ENCODE measurements around the gene SH2D5. TPM values are rescaled to one million over a fixed set of nuclear protein-coding genes. Genes with fewer than 3 reads are reported as not detected.

SH2D5 gene
- total and polyA plus RNA-seq, 2 donors (not counting 3 experiments of a cell fraction or from before 2014, with no cell fraction given), result 0.23 to 1.0 TPM

DNA sequence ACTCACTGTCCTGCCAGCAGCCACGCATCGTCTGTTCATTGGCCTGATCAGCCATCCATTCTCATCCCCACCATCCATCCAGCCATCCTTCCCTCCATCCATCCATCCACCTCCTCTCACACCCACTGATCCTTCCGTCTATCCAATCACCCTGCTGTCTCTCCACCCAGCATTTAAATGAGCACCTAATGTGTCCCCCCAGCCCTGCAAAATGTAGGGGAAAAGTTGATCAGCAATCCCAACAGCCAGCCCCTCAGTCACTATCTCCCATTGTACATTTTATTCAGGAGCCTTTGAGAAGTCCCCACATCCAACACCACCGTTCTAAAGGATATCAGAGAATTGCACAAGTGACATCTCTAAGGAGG is 60.3 kb downstream of the SH2D5 start:
- dilution Hi-C loops (cut with MboI; ENCODE audit: extremely low pct_ligation_motif_present, low sequenced_read_pairs), result no loop called here
- H3K27ac ChIP-seq (ENCODE audit: insufficient read depth, low read depth, low read length), result no peak overlapping the region
- H3K9me3 ChIP-seq (replicated peaks; ENCODE audit: control insufficient read depth, insufficient read depth, low read length), result no peaks in the 10 kb centered on the region
- intact Hi-C loops (cut with micrococcal nuclease), result no loop called here
- H4K20me1 ChIP-seq (replicated peaks; ENCODE audit: control insufficient read depth, extremely low read depth, insufficient read depth, low read length), result no peaks in the 10 kb centered on the region
- no peak overlapping the region for H2AFZ ChIP-seq (ENCODE audit: low read depth, low read length)
- POLR2A ChIA-PET, result no interaction called here
- BruUV-seq (replicated peaks), result no TSS peak
- peaks cover 0 to 3% of the 10 kb centered on the region in 2 experiments for H3K27me3 ChIP-seq (ENCODE audit: control insufficient read depth in 2 of 2, insufficient read depth in 2 of 2, low read length in 2 of 2)
- no peaks in the 10 kb centered on the region for H3K36me3 ChIP-seq (ENCODE audit: control insufficient read depth in 2 of 2, extremely low read depth in 1 of 2, insufficient read depth in 2 of 2, low read length in 2 of 2)
- CTCF ChIA-PET, result no interaction called here
- H3K9me1 ChIP-seq (replicated peaks; ENCODE audit: control insufficient read depth, extremely low read depth, insufficient read depth, low read length), result no peaks in the 10 kb centered on the region
- no peak overlapping the region for H3K9ac ChIP-seq (replicated peaks; ENCODE audit: extremely low read depth, insufficient read depth, low read length)
- no peak overlapping the region for H3K4me2 ChIP-seq (ENCODE audit: insufficient read depth, low read length)
- no peaks in the 10 kb centered on the region for H3K4me1 ChIP-seq (ENCODE audit: control insufficient read depth, extremely low read depth, insufficient read depth, low read length)
- H3K79me2 ChIP-seq (ENCODE audit: control insufficient read depth, insufficient read depth, low read length), result no peaks in the 10 kb centered on the region
- no peak for FAIRE-seq
- TF ChIP-seq, protein P1, sequence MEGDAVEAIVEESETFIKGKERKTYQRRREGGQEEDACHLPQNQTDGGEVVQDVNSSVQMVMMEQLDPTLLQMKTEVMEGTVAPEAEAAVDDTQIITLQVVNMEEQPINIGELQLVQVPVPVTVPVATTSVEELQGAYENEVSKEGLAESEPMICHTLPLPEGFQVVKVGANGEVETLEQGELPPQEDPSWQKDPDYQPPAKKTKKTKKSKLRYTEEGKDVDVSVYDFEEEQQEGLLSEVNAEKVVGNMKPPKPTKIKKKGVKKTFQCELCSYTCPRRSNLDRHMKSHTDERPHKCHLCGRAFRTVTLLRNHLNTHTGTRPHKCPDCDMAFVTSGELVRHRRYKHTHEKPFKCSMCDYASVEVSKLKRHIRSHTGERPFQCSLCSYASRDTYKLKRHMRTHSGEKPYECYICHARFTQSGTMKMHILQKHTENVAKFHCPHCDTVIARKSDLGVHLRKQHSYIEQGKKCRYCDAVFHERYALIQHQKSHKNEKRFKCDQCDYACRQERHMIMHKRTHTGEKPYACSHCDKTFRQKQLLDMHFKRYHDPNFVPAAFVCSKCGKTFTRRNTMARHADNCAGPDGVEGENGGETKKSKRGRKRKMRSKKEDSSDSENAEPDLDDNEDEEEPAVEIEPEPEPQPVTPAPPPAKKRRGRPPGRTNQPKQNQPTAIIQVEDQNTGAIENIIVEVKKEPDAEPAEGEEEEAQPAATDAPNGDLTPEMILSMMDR (IDR thresholded peaks at IDR 0.05; ENCODE audit: extremely low read depth in 1 of 2, insufficient read depth in 1 of 2, low read depth in 1 of 2, low read length in 2 of 2), result no peak
- TF ChIP-seq POLR2A (IDR thresholded peaks at IDR 0.05; ENCODE audit: low read depth, low read length) (no peak), POLR2AphosphoS5 (IDR thresholded peaks at IDR 0.05; ENCODE audit: insufficient read depth, low read depth, low read length) (no peak), EZH2 (IDR thresholded peaks at IDR 0.05; ENCODE audit: borderline replicate concordance, low read depth, low read length, severe bottlenecking) (no peak), MYC (IDR thresholded peaks at IDR 0.05; ENCODE audit: low read depth, low read length) (no peak), GATA2 (IDR thresholded peaks at IDR 0.05; ENCODE audit: insufficient read depth, insufficient read length, low read depth, low read length) (no peak), FOS (IDR thresholded peaks at IDR 0.05; ENCODE audit: borderline replicate concordance, insufficient read depth, low read length) (no peak), JUN (IDR thresholded peaks at IDR 0.05; ENCODE audit: borderline replicate concordance, insufficient read depth, insufficient read length, low read depth) (no peak)
- TF ChIP-seq, protein P2, sequence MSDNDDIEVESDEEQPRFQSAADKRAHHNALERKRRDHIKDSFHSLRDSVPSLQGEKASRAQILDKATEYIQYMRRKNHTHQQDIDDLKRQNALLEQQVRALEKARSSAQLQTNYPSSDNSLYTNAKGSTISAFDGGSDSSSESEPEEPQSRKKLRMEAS (IDR thresholded peaks at IDR 0.05; ENCODE audit: insufficient read depth, insufficient read length), result no peak
- no peak for DNase-seq (ENCODE audit: low read depth, low spot score)
- no peak overlapping the region for H3K4me3 ChIP-seq (replicated peaks in 1 of 3; ENCODE audit: insufficient read depth in 1 of 3, low read depth in 1 of 3, low read length in 3 of 3)

Data from endothelial cell of umbilical vein (primary cell).